NK-92 treated with Interleukin-12 subunit alpha and Interleukin-12 subunit beta, amount 100 ng/mL, for 24 hours (cell line): ENCODE results near the gene LIMS3.
"Not testable (repeated sequence)": the region's sequence is repeated elsewhere in the genome, so short reads cannot be mapped to it uniquely, and the experiment has no call there.

ENCODE experiments used
- DNase-seq: peaks from one replicate; lab custom pipeline; 2025; lab: John Stamatoyannopoulos, UW

LIMS3 gene

DNA sequence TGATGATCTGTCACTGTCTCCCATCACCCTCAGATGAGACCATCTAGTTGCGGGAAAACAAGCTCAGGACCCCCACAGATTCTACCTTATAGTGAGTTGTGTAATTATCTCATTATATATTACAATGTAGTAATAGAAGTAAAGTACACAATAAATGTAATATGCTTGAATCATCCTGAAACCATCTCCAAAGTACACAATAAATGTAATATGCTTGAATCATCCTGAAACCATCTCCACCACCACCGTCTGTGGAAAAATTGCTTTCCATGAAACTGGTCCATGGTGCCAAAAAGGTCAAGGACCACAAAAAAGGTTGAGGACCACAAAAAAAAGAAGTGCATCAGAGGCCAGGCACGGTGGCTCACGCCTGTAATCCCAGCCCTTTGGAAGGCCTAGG, 29.3 kb downstream of the LIMS3 start:
- DNase-seq = not testable (repeated sequence)

- not testable (repeated sequence) for DNase-seq
Measured at GRCh38 chr2:109929222-109929621, 30.7 kb downstream of the LIMS3 start.

GRCh38 chr2:109936534-109936933, 38.0 kb downstream of the LIMS3 start:
- not testable (repeated sequence) for DNase-seq

GRCh38 chr2:109945362-109945761, 46.9 kb downstream of the LIMS3 start:
- not testable (repeated sequence) for DNase-seq

GRCh38 chr2:109947262-109947958, 48.9 kb downstream of the LIMS3 start:
- DNase-seq = not testable (repeated sequence)

- DNase-seq = not testable (repeated sequence)
Measured at GRCh38 chr2:109947959-109948520, 49.6 kb downstream of the LIMS3 start.

- DNase-seq = not testable (repeated sequence)
Measured at GRCh38 chr2:109950146-109950843, 51.8 kb downstream of the LIMS3 start.

GRCh38 chr2:109963942-109964341, 65.5 kb downstream of the LIMS3 start:
- DNase-seq = not testable (repeated sequence)

DNA sequence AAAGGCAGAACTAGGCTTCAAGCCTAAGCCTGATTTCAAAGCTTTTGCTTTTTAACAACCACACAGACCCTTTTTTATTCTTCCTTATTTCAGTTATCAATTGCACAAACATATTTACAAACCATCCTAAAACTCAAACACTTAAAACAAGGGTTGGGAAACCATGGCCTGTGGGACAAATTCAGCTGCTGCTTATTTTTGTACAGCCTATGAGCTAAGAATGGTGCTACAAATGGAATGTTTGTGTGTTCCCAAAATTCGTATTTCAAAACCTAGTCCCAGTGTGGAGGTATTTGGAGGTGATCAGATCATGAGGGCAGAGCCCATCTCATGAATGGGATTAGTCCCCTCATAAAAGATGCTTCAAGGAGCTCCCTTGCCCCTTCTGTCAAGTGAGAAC, 67.0 kb downstream of the LIMS3 start:
- not testable (repeated sequence) for DNase-seq

GRCh38 chr2:109966107-109966736, 67.7 kb downstream of the LIMS3 start:
- DNase-seq = not testable (repeated sequence)

GRCh38 chr2:109966858-109967257, 68.4 kb downstream of the LIMS3 start:
- not testable (repeated sequence) for DNase-seq

GRCh38 chr2:109969864-109970263, 71.4 kb downstream of the LIMS3 start:
- not testable (repeated sequence) for DNase-seq

DNA sequence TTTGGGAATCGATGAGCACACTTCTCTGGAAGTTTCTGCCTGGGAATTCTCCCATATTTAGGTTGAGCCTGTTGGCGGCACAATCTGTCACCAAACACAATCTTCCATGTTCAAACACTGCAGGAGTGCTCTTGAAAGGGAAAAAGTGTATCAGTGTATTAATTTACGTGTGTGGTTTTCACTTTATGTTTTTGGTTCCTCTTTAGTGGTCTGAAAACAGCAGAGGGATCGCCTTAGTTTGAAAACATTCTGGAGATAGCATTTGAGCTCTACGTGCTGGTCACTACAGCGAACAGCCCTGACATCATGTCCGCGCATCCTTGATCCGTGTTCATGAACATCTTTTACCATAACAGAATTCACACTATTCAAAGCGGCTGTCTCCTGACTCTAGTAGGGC, 73.2 kb downstream of the LIMS3 start:
- not testable (repeated sequence) for DNase-seq
